B cell (primary cell): ENCODE data around the gene VPS35. TPM values are rescaled to one million over a fixed set of nuclear protein-coding genes. Genes with fewer than 3 reads are reported as not detected.
A peak's percentile ranks its signal among the peaks of the same experiment; 100 is the strongest.

Experiments
- ATAC-seq: fragments of 200-7000 bp; cut with Tn5 transposase; one replicate; pipeline ENCODE4 v1.10.0; 2021; ENCODE audit warnings: low read depth, mild to moderate bottlenecking, moderate number of reproducible peaks, moderate library complexity
- CTCF ChIA-PET: fragments of 350-600 bp; sonication (Branson Sonifier 250); formaldehyde crosslinking; loops from one replicate; lab custom pipeline; 2021; ENCODE audit warnings: antibody characterized with exemption, inconsistent platforms; lab: Charles Lee
- POLR2A ChIA-PET: fragments of 350-600 bp; sonication (Branson Sonifier 250); formaldehyde crosslinking; loops from one replicate; lab custom pipeline; 2021; ENCODE audit warnings: antibody characterized with exemption; lab: Charles Lee
- DNase-seq: peaks from one replicate; pipeline ENCODE4 v3.0.0; 2013
- H2AFZ ChIP-seq: 2 replicates; pipeline ENCODE4 v1.6.1; 2012; ENCODE audit warnings: mild to moderate bottlenecking, low read depth, low read length; ENCODE audit not compliant: insufficient read depth, poor library complexity, severe bottlenecking
- H3K27ac ChIP-seq, 2 donors: 1 replicate in 1 of 2; 2 replicates in 1 of 2; pipeline ENCODE4 v1.5.1; 2012 to 2013; ENCODE audit warnings: low read length in 2 of 2, mild to moderate bottlenecking in 2 of 2, moderate library complexity in 1 of 2
- H3K27me3 ChIP-seq, 4 experiments: fragments of 200-600 bp in 1 of 4; sonication (generic) in 1 of 4; replicated peaks in 1 of 4; 1 replicate in 2 of 4; 2 replicates in 2 of 4; pipeline versions ENCODE4 v1.6.1 to v1.7.0; 2013 to 2016; ENCODE audit warnings: low read length in 3 of 4, mild to moderate bottlenecking in 2 of 4, mixed read lengths in 1 of 4, moderate library complexity in 1 of 4; ENCODE audit not compliant: insufficient read depth in 4 of 4, control insufficient read depth in 3 of 4; ENCODE audit errors: control extremely low read depth in 1 of 4
- H3K36me3 ChIP-seq, 2 experiments: replicated peaks in 1 of 2; 1 replicate in 1 of 2; 2 replicates in 1 of 2; pipeline versions ENCODE4 v1.6.1 to v1.7.1; 2013; ENCODE audit warnings: low read length in 1 of 2; ENCODE audit not compliant: insufficient read depth in 2 of 2, control insufficient read depth in 1 of 2; ENCODE audit errors: control extremely low read depth in 1 of 2, extremely low read depth in 1 of 2
- H3K4me1 ChIP-seq, 2 donors: fragments of 200-600 bp in 1 of 2; sonication (generic) in 1 of 2; 1 replicate in 1 of 2; 2 replicates in 1 of 2; pipeline versions ENCODE4 v1.5.1 to v1.6.1; 2013 to 2017; ENCODE audit warnings: low read length in 2 of 2; ENCODE audit not compliant: control insufficient read depth in 2 of 2, insufficient read depth in 2 of 2
- H3K4me2 ChIP-seq: replicated peaks from 2 replicates; pipeline ENCODE3; 2012; ENCODE audit warnings: mild to moderate bottlenecking, low read depth, low read length; ENCODE audit not compliant: poor library complexity, severe bottlenecking
- H3K4me3 ChIP-seq, 5 experiments: fragments of 200-600 bp in 1 of 5; sonication (generic) in 1 of 5; 1 replicate in 3 of 5; 2 replicates in 2 of 5; pipeline versions ENCODE4 v1.5.1 to v1.7.0; 2011 to 2016; ENCODE audit warnings: low read length in 4 of 5, mild to moderate bottlenecking in 4 of 5, low read depth in 2 of 5, control low read depth in 1 of 5, moderate library complexity in 1 of 5; ENCODE audit not compliant: insufficient read depth in 1 of 5; ENCODE audit errors: control extremely low read depth in 1 of 5, extremely low read depth in 1 of 5
- H3K79me2 ChIP-seq: fragments of 200-600 bp; sonication (generic); one replicate; pipeline ENCODE4 v1.6.0; 2016; ENCODE audit warnings: low read length; ENCODE audit not compliant: control insufficient read depth, insufficient read depth
- H3K9ac ChIP-seq: fragments of 200-600 bp; sonication (generic); 2 replicates; pipeline ENCODE4 v1.6.1; 2017; ENCODE audit warnings: mild to moderate bottlenecking, low read length, moderate library complexity
- H3K9me3 ChIP-seq, 3 donors: one replicate each; pipeline versions ENCODE4 v1.6.1 to v1.7.1; 2013; ENCODE audit warnings: low read length in 2 of 3; ENCODE audit not compliant: control insufficient read depth in 2 of 3, insufficient read depth in 1 of 3; ENCODE audit errors: control extremely low read depth in 1 of 3
- H4K20me1 ChIP-seq: 2 replicates; pipeline ENCODE4 v1.6.0; 2012; ENCODE audit warnings: mild to moderate bottlenecking, low read length; ENCODE audit not compliant: insufficient read depth, control insufficient read depth, poor library complexity, severe bottlenecking
- H3K27ac Mint-ChIP-seq: one replicate; pipeline ENCODE4 v1.8.0; 2021; ENCODE audit warnings: mixed read lengths
- H3K27me3 Mint-ChIP-seq: one replicate; pipeline ENCODE4 v1.8.0; 2021; ENCODE audit warnings: mixed read lengths
- H3K4me1 Mint-ChIP-seq: one replicate; pipeline ENCODE4 v1.8.0; 2021; ENCODE audit warnings: mixed read lengths
- H3K4me3 Mint-ChIP-seq: one replicate; pipeline ENCODE4 v1.8.0; 2021; ENCODE audit warnings: mixed read lengths
- H3K9me3 Mint-ChIP-seq: one replicate; pipeline ENCODE4 v1.8.0; 2022; ENCODE audit warnings: mixed read lengths; ENCODE audit not compliant: insufficient read depth
- CTCF ChIP-seq: fragments of 200-600 bp; IDR thresholded peaks from one replicate; pipeline ENCODE4 v1.8.0; 2022; ENCODE audit warnings: antibody characterized with exemption, mild to moderate bottlenecking
- EZH2 ChIP-seq: IDR thresholded peaks from 2 replicates; pipeline ENCODE4 v1.6.1; 2012; ENCODE audit warnings: borderline replicate concordance, low read depth, mild to moderate bottlenecking, moderate library complexity, low read length; ENCODE audit not compliant: insufficient read depth, poor library complexity, severe bottlenecking
- WGBS: methylation state at CpG from one replicate; pipeline ENCODE4 v1.1.5; 2013; ENCODE audit warnings: missing lambda C conversion rate; ENCODE audit not compliant: insufficient coverage; 5-methylcytosine and 5-hydroxymethylcytosine counted together
- intact Hi-C: fragments of 100-400 bp; cut with micrococcal nuclease; formaldehyde crosslinking; loops from one replicate; pipeline ENCODE4 v1.10.0; 2022
- polyA plus RNA-seq: library from polyadenylated mRNA; depleted of rRNA; stranded (reverse); fragments of >200 nt; gene quantifications from 2 replicates; pipeline ENCODE4 v1.2.3, GENCODE V29; 2012
- total RNA-seq, 2 donors: library from RNA; stranded (reverse); fragments of 120-200 nt in 1 of 2; gene quantifications; 1 replicate in 1 of 2; 2 replicates in 1 of 2; pipeline versions ENCODE4 v1.2.3 to v1.2.4, GENCODE V29; 2013 to 2022

Gene VPS35
- total and polyA plus RNA-seq, 2 donors (not counting 1 experiment from before 2014, with no cell fraction given), result 9.5 to 120 TPM

GRCh38 chr16:46612121-46612520 is 76.9 kb downstream of the VPS35 start:
- H3K27me3 Mint-ChIP-seq, result no peaks in the 10 kb centered on the region
- intact Hi-C loops, result no loop called here
- Histone ChIP-seq H3K4me1 (peaks cover 11 to 12% of the 10 kb centered on the region in 2 donors), H3K79me2 (no peaks in the 10 kb centered on the region), H3K27me3 (no peaks in the 10 kb centered on the region), H4K20me1 (no peaks in the 10 kb centered on the region), H3K9ac (peak overlapping the region; percentile 40), H3K4me3 (peak overlapping the region in 2 of 5 experiments; percentile 13 to 15), H3K27ac (peak overlapping the region; percentile 46 to 71), H3K9me3 (no peaks in the 10 kb centered on the region), H3K36me3 (no peaks in the 10 kb centered on the region), H3K4me2 (peak overlapping the region; percentile 23), H2AFZ (peak overlapping the region; percentile 80)
- DNase-seq (peak; percentile 23), ATAC-seq (peak; percentile 36)
- H3K4me1 Mint-ChIP-seq, result peaks cover 3% of the 10 kb centered on the region
- H3K27ac Mint-ChIP-seq, result no peak overlapping the region
- WGBS, result 81% methylated on average over 2 of the region's 3 CpGs
- no peak overlapping the region for H3K4me3 Mint-ChIP-seq
- ChIA-PET POLR2A (no interaction called here), CTCF (interaction anchor here (1.0 to 1.3 kb wide), 2 partner anchors 10 to 58 kb away, joined by 3 to 4 read pairs; no protein-coding TSS in a partner anchor)
- H3K9me3 Mint-ChIP-seq, result no peaks in the 10 kb centered on the region
- no peak for TF ChIP-seq EZH2
- no peak for TF ChIP-seq CTCF

- no peak overlapping the region for H3K9ac ChIP-seq
- intact Hi-C loops, result loop anchor here (1.0 kb wide), 1 partner anchor 53 kb away; no protein-coding TSS in a partner anchor
- Mint-ChIP-seq H3K9me3 (no peaks in the 10 kb centered on the region), H3K4me3 (no peak overlapping the region), H3K27ac (no peak overlapping the region), H3K4me1 (no peaks in the 10 kb centered on the region), H3K27me3 (no peaks in the 10 kb centered on the region)
- H3K79me2 ChIP-seq, result no peaks in the 10 kb centered on the region
- ChIA-PET CTCF (interaction anchor here (1.1 to 5.1 kb wide), 5 partner anchors 8 to 534 kb away, joined by 3 to 92 read pairs (median 4); no protein-coding TSS in a partner anchor), POLR2A (no interaction called here)
- DNase-seq (peak; percentile 58), ATAC-seq (peak; percentile 36)
- peaks cover 9% of the 10 kb centered on the region in 2 donors for H3K4me1 ChIP-seq
- H3K27ac ChIP-seq, result no peak overlapping the region
- no peaks in the 10 kb centered on the region for H3K36me3 ChIP-seq
- H3K27me3 ChIP-seq, result no peaks in the 10 kb centered on the region
- H2AFZ ChIP-seq, result no peak overlapping the region
- no peaks in the 10 kb centered on the region for H3K9me3 ChIP-seq
- no peak overlapping the region for H3K4me3 ChIP-seq
- no peaks in the 10 kb centered on the region for H4K20me1 ChIP-seq
- no peak for TF ChIP-seq EZH2
- TF ChIP-seq CTCF, result peak; percentile 76
- WGBS, result no CpG with 5 or more reads among the region's 1 CpG
- no peak overlapping the region for H3K4me2 ChIP-seq
Observed at GRCh38 chr16:46607529-46607928, 81.4 kb downstream of the VPS35 start.
